GM23248 (cell line): ENCODE measurements around the gene CDR2.

Experiments
- EZH2 ChIP-seq: fragments of 200-600 bp; sonication (generic); IDR thresholded peaks from 2 replicates; pipeline ENCODE4 v1.6.1; 2018; ENCODE audit warnings: antibody characterized with exemption, mild to moderate bottlenecking; ENCODE audit not compliant: insufficient read depth, poor library complexity, severe bottlenecking
- EZH2phosphoT487 ChIP-seq: fragments of 200-600 bp; sonication (generic); IDR thresholded peaks from 2 replicates; pipeline ENCODE4 v1.6.1; 2018; ENCODE audit warnings: antibody characterized with exemption, moderate library complexity, mild to moderate bottlenecking, low read depth; ENCODE audit not compliant: insufficient read depth

DNA sequence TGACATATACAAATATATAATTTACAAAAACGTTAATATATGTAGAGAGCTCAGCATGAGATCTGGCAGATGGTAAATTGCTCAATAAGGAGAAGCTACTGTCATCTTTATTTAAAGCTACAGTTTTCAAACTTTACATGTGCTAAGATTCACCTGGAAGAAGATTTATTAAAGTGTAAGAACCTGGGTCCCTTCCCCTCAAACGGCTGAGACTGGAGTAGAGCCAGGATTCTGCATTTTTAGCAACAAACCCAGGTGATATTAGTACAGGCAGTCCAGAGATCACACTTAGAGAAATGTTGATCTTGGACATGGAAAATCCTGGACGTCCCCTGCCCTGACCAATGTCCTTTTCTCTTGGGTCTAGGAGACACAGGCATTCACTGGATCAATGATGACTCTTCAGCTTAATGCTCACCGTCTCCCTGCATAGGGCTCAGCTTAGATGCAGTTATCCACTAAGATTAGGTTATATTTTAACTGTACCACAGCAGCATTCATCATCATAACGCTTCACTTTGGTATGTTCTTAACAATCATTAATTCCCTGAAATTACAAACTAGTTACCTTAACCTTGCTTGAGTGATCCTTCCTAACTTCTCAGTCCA is 20.4 kb downstream of the CDR2 start:
- TF ChIP-seq EZH2phosphoT487 (no peak), EZH2 (no peak)
